PC-3 (cell line): Measurements from ENCODE around the gene PLXNA4. TPM values are rescaled to one million over a fixed set of nuclear protein-coding genes. Genes with fewer than 3 reads are reported as not detected.

ENCODE experiments used
- ATAC-seq: fragments of 200-7000 bp; cut with Tn5 transposase; 2 replicates; pipeline ENCODE4 v1.9.1; 2020; ENCODE audit warnings: mild to moderate bottlenecking, moderate library complexity
- BruUV-seq: library from RNA; stranded (reverse); fragments of 400-500 nt; replicated peaks from 2 replicates; lab custom pipeline; 2021; lab: Mats Ljungman, UMichigan
- CTCF ChIA-PET: fragments of 300-600 bp; sonication (Branson Sonifier 250); formaldehyde crosslinking; loops from one replicate; lab custom pipeline; 2022; ENCODE audit warnings: antibody characterized with exemption; lab: Charles Lee
- POLR2A ChIA-PET: fragments of 300-600 bp; sonication (Branson Sonifier 250); formaldehyde crosslinking; loops from one replicate; lab custom pipeline; 2022; ENCODE audit warnings: antibody characterized with exemption; ENCODE audit not compliant: unreplicated experiment; lab: Charles Lee
- DNase-seq: peaks from one replicate; pipeline ENCODE4 v3.0.0-alpha.2; 2015
- H2AFZ ChIP-seq: fragments of 300-600 bp; sonication (generic); 2 replicates; pipeline ENCODE4 v1.6.0; 2016; ENCODE audit warnings: antibody characterized with exemption, low read length
- H3F3A ChIP-seq: fragments of 300-600 bp; sonication (generic); one replicate; pipeline ENCODE4 v1.6.0; 2017; ENCODE audit warnings: antibody characterized with exemption, low read length, control low read depth, mild to moderate bottlenecking; ENCODE audit not compliant: unreplicated experiment
- H3K27ac ChIP-seq: fragments of 300-600 bp; sonication (generic); 2 replicates; pipeline ENCODE4 v1.5.1; 2016; ENCODE audit warnings: mild to moderate bottlenecking, low read length
- H3K27me3 ChIP-seq: fragments of 300-600 bp; sonication (generic); 2 replicates; pipeline ENCODE4 v1.6.1; 2016; ENCODE audit warnings: low read length, mixed read lengths
- H3K36me3 ChIP-seq: fragments of 300-600 bp; sonication (generic); 2 replicates; pipeline ENCODE4 v1.6.1; 2016; ENCODE audit warnings: low read depth, mixed run types, low read length, mixed read lengths
- H3K4me1 ChIP-seq: fragments of 300-600 bp; sonication (generic); 2 replicates; pipeline ENCODE4 v1.5.1; 2016; ENCODE audit warnings: low read length; ENCODE audit not compliant: insufficient read depth
- H3K4me2 ChIP-seq: fragments of 300-600 bp; sonication (generic); 2 replicates; pipeline ENCODE4 v1.6.0; 2016; ENCODE audit warnings: low read length
- H3K4me3 ChIP-seq: fragments of 300-600 bp; sonication (generic); 2 replicates; pipeline ENCODE4 v1.5.1; 2016; ENCODE audit warnings: mild to moderate bottlenecking, low read length, mixed read lengths
- H3K79me2 ChIP-seq: fragments of 300-600 bp; sonication (generic); 2 replicates; pipeline ENCODE4 v1.6.1; 2017; ENCODE audit warnings: low read length, mixed read lengths
- H3K9ac ChIP-seq: fragments of 300-600 bp; sonication (generic); 2 replicates; pipeline ENCODE4 v1.6.0; 2016; ENCODE audit warnings: mild to moderate bottlenecking, low read length
- H3K9me2 ChIP-seq: fragments of 300-600 bp; sonication (generic); replicated peaks from 2 replicates; pipeline ENCODE4 v1.6.1; 2016; ENCODE audit warnings: mixed run types, low read length, mixed read lengths
- H3K9me3 ChIP-seq: fragments of 300-600 bp; sonication (generic); 2 replicates; pipeline ENCODE4 v1.6.1; 2016; ENCODE audit warnings: low read length, mixed read lengths
- H4K20me1 ChIP-seq: fragments of 300-600 bp; sonication (generic); 2 replicates; pipeline ENCODE4 v1.6.1; 2016; ENCODE audit warnings: low read length, mixed read lengths
- EZH2 ChIP-seq: fragments of 300-600 bp; sonication (generic); IDR thresholded peaks from one replicate; pipeline ENCODE4 v1.6.1; 2017; ENCODE audit warnings: antibody characterized with exemption, mild to moderate bottlenecking, low read length; ENCODE audit not compliant: unreplicated experiment
- EZH2phosphoT487 ChIP-seq: fragments of 300-600 bp; sonication (generic); IDR thresholded peaks from 2 replicates; pipeline ENCODE4 v1.6.1; 2018; ENCODE audit warnings: mild to moderate bottlenecking, antibody characterized with exemption, low read length, borderline replicate concordance
- intact Hi-C: fragments of 100-400 bp; cut with micrococcal nuclease; formaldehyde crosslinking; loops from 2 replicates; pipeline ENCODE4 v1.9.0; 2023
- total RNA-seq: library from RNA; depleted of rRNA; stranded (reverse); fragments of >200 nt; gene quantifications from 2 replicates; pipeline ENCODE4 v1.2.3, GENCODE V29; 2014
- TF ChIP-seq, protein P1 (sequence below): fragments of 300-600 bp; sonication (generic); conservative IDR thresholded peaks from 2 replicates; pipeline ENCODE4 v1.5.1; 2017; ENCODE audit warnings: antibody characterized with exemption, low read depth, mild to moderate bottlenecking, low read length

PLXNA4 gene
- total RNA-seq, 1 experiment from 2014 or later, result 1.2 TPM

- Histone ChIP-seq H3F3A (no peaks in the 10 kb centered on the region), H4K20me1 (no peaks in the 10 kb centered on the region), H2AFZ (no peak overlapping the region), H3K9me3 (no peaks in the 10 kb centered on the region), H3K27ac (no peak overlapping the region), H3K4me2 (no peak overlapping the region), H3K27me3 (no peaks in the 10 kb centered on the region), H3K9ac (no peak overlapping the region), H3K36me3 (no peaks in the 10 kb centered on the region), H3K4me1 (peaks cover 1% of the 10 kb centered on the region; the same call in 1 of the 2 replicates), H3K79me2 (no peaks in the 10 kb centered on the region), H3K9me2 (no peaks in the 10 kb centered on the region), H3K4me3 (no peak overlapping the region)
- ChIA-PET POLR2A (no interaction called here), CTCF (interaction anchor here (0.5 kb wide), 1 partner anchor 11 kb away, joined by 3 read pairs; no protein-coding TSS in a partner anchor)
- no TSS peak for BruUV-seq
- ATAC-seq, result no peak
- intact Hi-C loops, result no loop called here
- no peak for DNase-seq
- TF ChIP-seq, protein P1, sequence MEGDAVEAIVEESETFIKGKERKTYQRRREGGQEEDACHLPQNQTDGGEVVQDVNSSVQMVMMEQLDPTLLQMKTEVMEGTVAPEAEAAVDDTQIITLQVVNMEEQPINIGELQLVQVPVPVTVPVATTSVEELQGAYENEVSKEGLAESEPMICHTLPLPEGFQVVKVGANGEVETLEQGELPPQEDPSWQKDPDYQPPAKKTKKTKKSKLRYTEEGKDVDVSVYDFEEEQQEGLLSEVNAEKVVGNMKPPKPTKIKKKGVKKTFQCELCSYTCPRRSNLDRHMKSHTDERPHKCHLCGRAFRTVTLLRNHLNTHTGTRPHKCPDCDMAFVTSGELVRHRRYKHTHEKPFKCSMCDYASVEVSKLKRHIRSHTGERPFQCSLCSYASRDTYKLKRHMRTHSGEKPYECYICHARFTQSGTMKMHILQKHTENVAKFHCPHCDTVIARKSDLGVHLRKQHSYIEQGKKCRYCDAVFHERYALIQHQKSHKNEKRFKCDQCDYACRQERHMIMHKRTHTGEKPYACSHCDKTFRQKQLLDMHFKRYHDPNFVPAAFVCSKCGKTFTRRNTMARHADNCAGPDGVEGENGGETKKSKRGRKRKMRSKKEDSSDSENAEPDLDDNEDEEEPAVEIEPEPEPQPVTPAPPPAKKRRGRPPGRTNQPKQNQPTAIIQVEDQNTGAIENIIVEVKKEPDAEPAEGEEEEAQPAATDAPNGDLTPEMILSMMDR, result no peak
- TF ChIP-seq EZH2phosphoT487 (no peak), EZH2 (no peak)
Observed at GRCh38 chr7:132554446-132554845, 21.8 kb downstream of the PLXNA4 start.

DNA sequence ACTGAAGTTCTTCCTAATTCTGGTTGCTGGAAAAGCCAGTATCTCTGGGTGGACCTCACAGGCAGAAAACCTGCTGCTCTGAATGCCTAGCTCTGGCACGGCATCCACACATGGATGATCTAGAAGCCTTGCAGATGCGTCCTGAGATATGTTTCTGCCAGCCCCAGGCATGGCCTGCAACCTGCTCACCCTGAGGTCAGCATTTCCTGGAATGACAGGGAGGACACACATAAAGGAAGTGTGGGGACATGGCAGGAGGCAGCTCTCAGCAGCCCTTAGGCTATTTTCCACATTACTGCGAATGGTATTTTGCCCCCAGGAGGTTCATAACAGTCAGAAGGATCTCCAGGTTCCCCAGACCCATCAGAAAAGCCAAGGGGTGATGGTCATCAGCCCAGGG is 23.2 kb downstream of the PLXNA4 start:
- Histone ChIP-seq H3K9ac (no peak overlapping the region), H3F3A (no peaks in the 10 kb centered on the region), H3K27me3 (no peaks in the 10 kb centered on the region), H3K4me2 (no peak overlapping the region), H3K4me3 (no peak overlapping the region), H3K36me3 (no peaks in the 10 kb centered on the region), H3K27ac (no peak overlapping the region), H3K9me3 (no peaks in the 10 kb centered on the region), H2AFZ (no peak overlapping the region), H3K9me2 (no peaks in the 10 kb centered on the region), H3K4me1 (peaks cover 15% of the 10 kb centered on the region), H3K79me2 (no peaks in the 10 kb centered on the region), H4K20me1 (no peaks in the 10 kb centered on the region)
- ATAC-seq (no peak), DNase-seq (no peak)
- TF ChIP-seq EZH2 (no peak), EZH2phosphoT487 (no peak)
- TF ChIP-seq, protein P1, result no peak
- intact Hi-C loops, result no loop called here
- CTCF ChIA-PET, result no interaction called here
- POLR2A ChIA-PET, result no interaction called here
- BruUV-seq, result no TSS peak

DNA sequence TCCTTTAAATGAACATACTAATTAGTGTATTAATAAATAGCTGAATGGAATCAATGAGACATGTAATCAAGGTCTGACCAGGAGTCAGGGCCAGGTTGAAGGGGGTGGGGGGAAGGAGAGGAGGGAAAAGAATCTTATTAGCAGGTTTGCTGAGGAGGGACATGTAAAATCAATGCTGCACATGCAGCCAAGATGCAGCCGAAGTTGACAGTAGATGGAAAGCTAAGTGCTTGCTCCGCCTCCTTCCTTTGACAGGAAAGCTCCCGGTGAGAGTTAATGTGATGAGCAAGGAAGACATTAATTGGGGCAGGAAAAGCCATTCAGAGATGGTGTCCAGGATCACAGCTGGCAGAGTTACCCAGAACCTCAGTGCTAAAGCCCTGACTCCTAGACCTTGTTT is 24.4 kb downstream of the PLXNA4 start:
- BruUV-seq, result no TSS peak
- H3K4me3 ChIP-seq, result no peak overlapping the region
- TF ChIP-seq, protein P1, result no peak
- TF ChIP-seq EZH2, result no peak
- no peak for TF ChIP-seq EZH2phosphoT487
- no peaks in the 10 kb centered on the region for H3K9me3 ChIP-seq
- DNase-seq (no peak), ATAC-seq (no peak)
- no peak overlapping the region for H3K9ac ChIP-seq
- peaks cover 15% of the 10 kb centered on the region for H3K4me1 ChIP-seq
- H3K36me3 ChIP-seq, result no peaks in the 10 kb centered on the region
- no peaks in the 10 kb centered on the region for H3F3A ChIP-seq
- no peaks in the 10 kb centered on the region for H3K27me3 ChIP-seq
- H3K4me2 ChIP-seq, result no peak overlapping the region
- H3K9me2 ChIP-seq, result no peaks in the 10 kb centered on the region
- no peak overlapping the region for H2AFZ ChIP-seq
- no peak overlapping the region for H3K27ac ChIP-seq
- ChIA-PET POLR2A (no interaction called here), CTCF (no interaction called here)
- no peaks in the 10 kb centered on the region for H3K79me2 ChIP-seq
- intact Hi-C loops, result no loop called here
- H4K20me1 ChIP-seq, result no peaks in the 10 kb centered on the region
